ENCODE results near the gene ARHGEF28.

GRCh38 chr5:73921741-73922140 is 295.7 kb downstream of the ARHGEF28 start:
- TF ChIP-seq POLR2A (IDR thresholded peaks at IDR 0.05), result no peak
- no peak for TF ChIP-seq CTCF (IDR thresholded peaks at IDR 0.05)
